Skin epidermis (tissue), 12 donors: Measurements from ENCODE around the gene NHLH2.

Experiments used
- H3K27ac ChIP-seq, 21 experiments: fragments of 200-600 bp; sonication (generic) in 11 of 21; one replicate each; pipeline ENCODE4 v1.5.0; 2020; ENCODE audit warnings: mild to moderate bottlenecking in 3 of 21, inconsistent platforms in 2 of 21, moderate library complexity in 2 of 21
- H3K4me3 ChIP-seq, 7 experiments: fragments of 200-600 bp; sonication (generic) in 2 of 7; one replicate each; pipeline ENCODE4 v1.5.0; 2020; ENCODE audit warnings: inconsistent platforms in 2 of 7, mild to moderate bottlenecking in 2 of 7, moderate library complexity in 1 of 7

NHLH2 gene

DNA sequence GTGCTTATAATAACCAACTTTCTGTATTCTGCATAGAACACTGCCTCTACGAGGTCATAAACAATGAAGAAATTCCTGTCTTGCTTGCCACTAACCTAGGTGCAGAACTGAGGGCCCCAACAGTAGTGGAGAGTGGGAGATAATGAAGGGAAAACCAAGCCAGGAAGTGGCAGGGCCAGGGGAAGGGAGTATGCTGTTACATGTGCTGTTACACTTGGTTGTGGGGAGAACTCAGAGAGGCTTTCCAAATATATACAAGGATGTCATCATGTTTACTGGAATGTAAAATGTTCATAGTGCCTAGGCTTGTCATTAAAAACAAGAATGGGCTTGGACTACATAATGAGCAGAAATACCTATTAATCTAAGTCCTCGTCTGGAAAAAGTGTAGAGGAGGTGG is 31.1 kb downstream of the NHLH2 start:
- no peak overlapping the region for H3K4me3 ChIP-seq
- H3K27ac ChIP-seq, result no peak overlapping the region

DNA sequence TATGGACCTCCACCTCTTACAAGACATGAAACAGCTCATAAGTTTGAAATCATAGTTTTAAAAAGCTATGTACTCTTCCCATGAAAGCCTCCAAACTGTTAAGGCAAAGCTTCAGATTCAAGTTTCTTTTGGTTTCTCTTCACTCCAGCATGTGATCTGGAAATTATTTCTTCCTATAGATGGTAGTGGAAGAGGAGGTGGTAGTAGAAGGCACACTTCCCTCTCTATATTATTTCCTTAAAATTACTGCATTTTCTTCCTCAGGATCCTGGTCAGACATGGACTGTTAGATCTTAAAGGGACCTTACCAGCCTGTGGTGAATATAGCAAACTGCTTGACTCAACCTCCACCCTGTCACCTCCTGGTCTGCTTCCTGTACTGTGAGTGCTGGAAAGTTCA is 31.9 kb downstream of the NHLH2 start:
- Histone ChIP-seq H3K4me3 (no peak overlapping the region), H3K27ac (no peak overlapping the region)

DNA sequence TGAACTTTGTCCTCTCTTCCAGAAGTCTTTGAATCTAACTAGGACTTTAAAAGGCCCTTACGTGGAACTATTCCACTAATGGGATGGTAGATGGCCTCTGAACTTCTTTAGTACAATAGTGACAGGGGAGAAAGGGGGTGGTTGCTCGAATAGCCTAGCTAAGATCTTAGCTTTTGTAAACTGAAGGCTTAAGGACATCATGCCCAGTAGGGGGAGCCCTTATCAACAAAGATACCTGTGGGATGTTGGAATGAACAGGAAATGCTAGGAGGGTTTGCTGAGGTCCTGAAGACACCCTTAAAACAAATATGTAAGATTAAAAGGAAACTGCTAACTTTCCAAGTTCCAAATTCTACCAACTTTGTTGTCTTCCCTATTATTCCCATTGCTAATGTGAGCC is 33.2 kb downstream of the NHLH2 start:
- H3K4me3 ChIP-seq, result no peak overlapping the region

DNA sequence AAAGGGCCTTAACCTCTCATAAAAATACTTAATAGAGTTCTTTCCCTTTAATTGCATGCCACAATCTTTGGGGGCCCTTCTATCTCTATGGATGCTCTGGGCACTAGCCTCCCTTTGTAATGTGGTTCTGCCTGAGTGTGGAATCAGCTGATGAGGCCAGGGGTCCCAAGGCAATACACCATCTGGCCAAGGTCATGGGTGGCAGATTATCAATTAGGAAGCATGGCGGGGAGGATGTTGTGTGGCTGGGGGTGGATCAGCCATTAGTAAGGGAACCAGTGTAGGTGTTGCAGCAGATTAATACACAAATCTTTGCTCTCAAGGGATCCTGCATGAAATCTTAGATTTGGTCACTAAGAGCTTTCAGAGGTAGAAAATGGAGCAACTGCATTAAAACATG is 35.3 kb downstream of the NHLH2 start:
- Histone ChIP-seq H3K4me3 (no peak overlapping the region), H3K27ac (no peak overlapping the region)

More for the DNA sequence above, 33.2 kb downstream of the NHLH2 start:
- no peak overlapping the region for H3K27ac ChIP-seq

DNA sequence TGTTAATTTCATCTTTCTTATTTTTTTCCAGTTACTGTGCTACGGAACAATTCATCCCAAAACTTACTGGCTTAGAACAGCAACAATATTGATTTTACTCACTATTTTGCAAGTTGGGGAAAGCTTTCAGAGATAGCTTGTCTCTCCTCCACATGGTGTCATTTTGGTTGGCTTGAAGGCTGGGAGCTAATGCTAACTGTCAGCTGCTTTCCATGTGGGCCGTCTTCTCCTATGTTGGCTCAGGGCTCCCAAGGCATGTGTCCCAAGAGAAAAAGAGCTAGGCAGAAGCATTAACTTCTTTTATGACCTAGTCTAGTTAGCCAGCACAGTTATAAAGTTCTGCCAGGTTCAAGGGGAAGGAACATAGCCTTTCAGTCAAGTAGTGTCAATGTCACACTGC is 38.5 kb downstream of the NHLH2 start:
- no peak overlapping the region for H3K4me3 ChIP-seq

DNA sequence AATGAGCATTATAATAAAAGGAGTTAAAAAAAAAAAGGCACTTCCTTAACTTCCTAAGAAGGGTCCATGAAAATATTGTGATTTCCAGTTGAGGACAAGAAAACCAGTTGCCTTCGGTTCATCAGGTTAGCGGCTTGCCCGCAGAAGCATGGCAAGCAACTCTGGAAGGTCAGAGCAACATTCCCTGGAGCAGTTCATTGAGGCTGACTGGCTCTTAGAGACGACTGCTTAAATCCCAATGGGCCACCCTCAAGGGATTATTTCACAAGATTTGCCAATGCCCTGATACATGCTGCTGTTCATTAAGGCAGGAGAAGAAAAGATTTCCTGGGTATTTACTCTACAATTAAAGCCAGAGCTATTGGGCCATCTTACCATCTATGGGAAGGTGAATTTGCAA is 43.4 kb downstream of the NHLH2 start:
- Histone ChIP-seq H3K4me3 (no peak overlapping the region), H3K27ac (no peak overlapping the region)

More for the DNA sequence above, 38.5 kb downstream of the NHLH2 start:
- no peak overlapping the region for H3K27ac ChIP-seq

DNA sequence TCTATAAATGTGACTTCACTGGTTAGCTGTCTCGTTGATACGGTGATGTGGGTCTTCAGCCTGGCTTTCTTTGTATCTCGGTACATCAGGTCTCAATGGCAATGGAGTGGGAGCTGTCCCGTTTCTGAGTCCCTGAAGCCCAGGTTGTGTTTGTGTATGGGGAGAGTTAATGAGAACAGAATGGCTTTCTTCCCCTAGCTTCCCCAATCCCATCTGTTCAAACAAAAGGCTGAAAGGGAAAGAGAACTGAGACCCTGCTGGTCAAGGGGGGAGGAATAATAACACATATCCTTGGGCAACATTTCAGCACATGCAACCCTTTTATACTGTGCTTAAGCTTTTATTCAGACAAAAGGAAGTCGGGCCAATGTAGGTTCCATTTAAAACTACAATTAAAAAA is 44.0 kb downstream of the NHLH2 start:
- no peak overlapping the region for H3K27ac ChIP-seq
- H3K4me3 ChIP-seq, result no peak overlapping the region

DNA sequence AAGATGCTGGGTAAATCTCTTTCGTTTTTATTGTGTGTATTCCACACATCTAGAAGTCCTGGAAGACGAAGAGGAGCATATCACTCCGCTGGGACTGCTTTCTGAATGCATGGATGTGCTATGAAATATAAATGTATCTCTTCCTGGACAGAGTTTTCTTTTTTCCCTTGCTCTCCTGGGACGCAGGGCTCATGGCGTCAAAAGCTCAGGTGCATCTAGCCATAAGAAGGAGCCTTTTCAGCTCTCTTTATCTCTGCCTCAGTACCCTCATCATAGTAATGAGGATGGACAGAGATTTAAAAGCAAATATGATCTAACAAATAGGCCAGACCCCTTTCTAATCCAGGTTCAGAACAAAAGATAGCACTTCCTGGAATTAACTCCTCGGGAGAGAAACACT is 44.9 kb downstream of the NHLH2 start:
- no peak overlapping the region for H3K4me3 ChIP-seq
- H3K27ac ChIP-seq, result no peak overlapping the region

DNA sequence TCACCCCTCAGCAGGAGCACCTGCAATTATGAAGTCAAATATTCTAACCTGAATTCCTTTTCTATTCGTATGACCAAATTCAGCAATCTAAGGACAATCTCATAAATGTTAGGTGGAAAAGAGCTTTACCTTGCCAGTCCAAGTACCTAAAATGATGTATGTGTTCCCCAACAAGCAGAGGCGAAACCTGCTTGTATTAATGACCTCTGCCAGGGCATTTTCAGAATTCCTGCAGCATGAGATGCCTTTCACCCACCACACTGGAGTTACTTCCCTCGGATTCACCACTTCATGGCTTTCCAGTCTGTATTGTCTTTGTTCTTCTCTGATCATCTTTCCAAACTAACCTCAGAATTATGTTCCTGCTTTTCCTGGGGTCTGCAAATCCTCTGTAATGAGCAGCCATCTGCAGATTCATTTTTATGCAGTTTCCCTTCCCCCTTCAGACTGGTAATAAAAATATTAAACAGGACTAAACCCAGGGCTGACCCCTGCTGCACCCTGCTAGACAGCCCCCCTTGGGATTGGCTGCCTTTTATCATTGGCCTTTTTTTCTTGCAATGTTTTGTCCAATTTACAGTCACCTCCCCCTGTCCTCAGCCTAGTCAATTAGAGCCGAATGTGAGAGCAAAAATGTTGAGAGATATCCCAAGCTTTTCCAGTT is 45.8 kb downstream of the NHLH2 start:
- no peak overlapping the region for H3K4me3 ChIP-seq

DNA sequence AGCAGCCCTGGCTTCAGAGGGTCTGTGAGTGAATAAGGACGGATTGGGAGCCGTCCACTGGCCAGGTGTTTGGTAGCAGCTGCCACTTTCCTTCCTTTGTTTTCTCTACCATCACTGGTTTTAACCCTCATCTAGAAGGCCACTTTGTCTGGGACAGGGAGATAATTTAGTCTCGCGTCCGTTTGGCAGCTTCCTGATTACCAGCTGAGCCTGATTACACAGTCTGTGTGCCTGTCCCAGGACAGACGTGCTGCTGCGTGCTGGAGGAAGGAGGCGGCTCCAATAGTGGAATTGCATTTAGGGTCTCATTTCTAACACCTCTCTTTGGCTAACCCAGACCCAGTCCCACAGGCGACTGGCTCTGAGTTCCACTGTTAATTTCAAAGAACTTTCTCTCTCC is 47.8 kb downstream of the NHLH2 start:
- Histone ChIP-seq H3K27ac (no peak overlapping the region), H3K4me3 (no peak overlapping the region)

More for the DNA sequence above, 45.8 kb downstream of the NHLH2 start:
- no peak overlapping the region for H3K27ac ChIP-seq

DNA sequence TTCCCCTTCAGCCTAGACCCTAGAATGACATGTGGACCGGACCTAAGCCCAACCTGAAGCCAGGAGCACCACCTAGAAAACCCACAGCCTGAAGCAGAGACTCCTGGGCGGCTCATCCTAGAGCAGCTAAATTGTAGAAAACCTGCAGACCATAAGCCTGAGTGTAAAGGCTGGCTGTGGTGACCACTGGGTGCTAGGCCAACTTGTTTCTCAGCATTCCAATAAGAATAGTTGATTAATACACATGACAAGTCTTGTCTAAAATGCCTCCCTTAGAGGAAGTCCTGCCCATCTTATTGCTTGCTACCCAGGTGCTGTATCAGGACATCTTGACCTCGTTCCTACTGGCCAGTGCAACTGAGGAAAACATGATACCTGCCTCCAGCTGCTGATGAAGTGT is 49.1 kb downstream of the NHLH2 start:
- Histone ChIP-seq H3K27ac (no peak overlapping the region), H3K4me3 (no peak overlapping the region)

DNA sequence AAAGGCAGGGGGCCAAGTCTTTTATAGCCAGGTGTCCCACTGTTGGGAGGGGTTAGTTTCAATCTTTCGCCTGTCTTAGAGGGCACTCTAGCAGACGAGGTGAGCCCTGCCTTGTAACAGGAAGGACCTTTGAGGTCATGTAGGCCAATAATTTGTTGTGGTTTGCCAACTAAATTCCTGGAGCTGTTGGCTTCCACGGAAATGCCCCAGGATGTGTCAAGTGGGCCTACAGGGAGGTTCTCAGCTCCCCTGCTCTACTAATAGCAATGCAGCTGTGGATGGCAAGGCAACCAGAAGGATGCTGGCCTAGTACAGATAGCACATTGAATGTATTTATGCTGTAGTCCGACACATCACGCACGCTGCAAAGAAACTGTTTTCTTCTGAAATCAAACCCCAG is 50.1 kb downstream of the NHLH2 start:
- no peak overlapping the region for H3K4me3 ChIP-seq
- H3K27ac ChIP-seq, result no peak overlapping the region

DNA sequence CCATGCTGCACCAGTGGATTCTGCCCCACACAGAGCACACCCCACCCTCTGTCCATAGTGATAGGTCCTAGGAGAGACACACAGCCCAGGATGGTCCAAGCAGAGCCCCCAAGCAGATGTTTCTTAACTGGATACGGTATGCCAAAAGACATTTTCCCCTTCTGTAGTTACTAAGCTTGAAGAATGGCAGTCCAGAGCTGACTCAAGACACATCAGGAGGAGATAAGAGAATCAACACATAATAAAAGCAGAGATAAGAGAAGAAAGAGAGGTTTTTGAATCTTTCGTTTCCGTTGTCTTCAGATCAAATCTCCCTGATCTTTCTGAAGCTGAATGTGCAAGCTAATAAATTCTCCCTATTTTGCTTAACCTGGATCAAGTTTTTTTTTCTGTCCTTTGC is 50.6 kb downstream of the NHLH2 start:
- Histone ChIP-seq H3K4me3 (no peak overlapping the region), H3K27ac (no peak overlapping the region)
